Astrocyte of the spinal cord (primary cell): Measurements from ENCODE around the gene CDKL4.

ENCODE experiments used
- DNase-seq: peaks from one replicate; pipeline ENCODE4 v3.0.0; 2011; ENCODE audit warnings: low read depth, low spot score
- H3K4me3 ChIP-seq: 2 replicates; pipeline ENCODE4 v1.5.1; 2011; ENCODE audit warnings: low read depth, mild to moderate bottlenecking, low read length, moderate library complexity
- in situ Hi-C: cut with HindIII; loops from 2 replicates; pipeline ENCODE4 v1.10.0; 2017; ENCODE audit warnings: low sequenced_read_pairs
- TF ChIP-seq, protein P1 (sequence below): IDR thresholded peaks from 2 replicates; pipeline ENCODE4 v1.5.1; 2012; ENCODE audit warnings: low read depth, mild to moderate bottlenecking, low read length, inconsistent platforms

CDKL4 gene

DNA sequence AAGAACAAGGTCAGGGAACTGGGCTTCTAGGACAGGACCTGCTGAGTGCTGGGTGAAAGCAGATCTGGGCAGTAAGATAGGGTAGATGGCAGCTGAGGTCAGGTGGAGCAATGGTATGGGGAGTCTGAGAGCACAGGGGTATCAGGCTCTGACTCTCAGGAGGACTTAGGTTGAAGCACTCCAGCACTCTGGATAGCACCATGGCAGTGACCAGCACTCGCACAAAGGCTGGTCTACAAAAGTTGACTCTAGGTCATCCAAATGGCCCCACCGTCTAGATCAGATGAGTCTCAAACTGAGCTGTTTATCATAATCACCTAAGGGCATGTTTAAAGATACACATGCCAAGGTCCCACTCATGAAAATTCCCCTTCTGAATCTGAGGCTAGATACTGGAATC lies 60.1 kb downstream of the CDKL4 start:
- no peak overlapping the region for H3K4me3 ChIP-seq
- TF ChIP-seq, protein P1, sequence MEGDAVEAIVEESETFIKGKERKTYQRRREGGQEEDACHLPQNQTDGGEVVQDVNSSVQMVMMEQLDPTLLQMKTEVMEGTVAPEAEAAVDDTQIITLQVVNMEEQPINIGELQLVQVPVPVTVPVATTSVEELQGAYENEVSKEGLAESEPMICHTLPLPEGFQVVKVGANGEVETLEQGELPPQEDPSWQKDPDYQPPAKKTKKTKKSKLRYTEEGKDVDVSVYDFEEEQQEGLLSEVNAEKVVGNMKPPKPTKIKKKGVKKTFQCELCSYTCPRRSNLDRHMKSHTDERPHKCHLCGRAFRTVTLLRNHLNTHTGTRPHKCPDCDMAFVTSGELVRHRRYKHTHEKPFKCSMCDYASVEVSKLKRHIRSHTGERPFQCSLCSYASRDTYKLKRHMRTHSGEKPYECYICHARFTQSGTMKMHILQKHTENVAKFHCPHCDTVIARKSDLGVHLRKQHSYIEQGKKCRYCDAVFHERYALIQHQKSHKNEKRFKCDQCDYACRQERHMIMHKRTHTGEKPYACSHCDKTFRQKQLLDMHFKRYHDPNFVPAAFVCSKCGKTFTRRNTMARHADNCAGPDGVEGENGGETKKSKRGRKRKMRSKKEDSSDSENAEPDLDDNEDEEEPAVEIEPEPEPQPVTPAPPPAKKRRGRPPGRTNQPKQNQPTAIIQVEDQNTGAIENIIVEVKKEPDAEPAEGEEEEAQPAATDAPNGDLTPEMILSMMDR = no peak
- DNase-seq = no peak
- in situ Hi-C loops = no loop called here

DNA sequence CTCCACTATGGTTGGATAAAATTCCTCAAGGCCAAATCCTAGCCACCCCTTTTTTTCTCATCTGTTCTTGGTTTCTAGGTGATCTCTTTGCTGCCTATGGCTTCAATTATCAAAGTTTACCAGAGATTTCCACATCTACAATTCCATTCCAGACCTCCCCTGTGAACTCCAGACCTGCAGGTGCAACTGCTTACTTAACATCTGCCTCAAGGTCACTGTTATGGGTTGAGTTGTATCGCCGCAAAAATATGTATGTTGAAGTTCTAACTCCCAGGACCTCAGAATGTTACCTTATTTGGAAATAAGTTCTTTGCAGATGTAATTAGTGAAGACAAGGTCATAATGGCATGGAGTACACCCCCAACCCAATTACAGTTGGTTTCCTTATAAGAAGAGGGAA lies 62.5 kb downstream of the CDKL4 start:
- no peak overlapping the region for H3K4me3 ChIP-seq
- TF ChIP-seq, protein P1 = no peak
- DNase-seq = no peak
- in situ Hi-C loops = no loop called here

DNA sequence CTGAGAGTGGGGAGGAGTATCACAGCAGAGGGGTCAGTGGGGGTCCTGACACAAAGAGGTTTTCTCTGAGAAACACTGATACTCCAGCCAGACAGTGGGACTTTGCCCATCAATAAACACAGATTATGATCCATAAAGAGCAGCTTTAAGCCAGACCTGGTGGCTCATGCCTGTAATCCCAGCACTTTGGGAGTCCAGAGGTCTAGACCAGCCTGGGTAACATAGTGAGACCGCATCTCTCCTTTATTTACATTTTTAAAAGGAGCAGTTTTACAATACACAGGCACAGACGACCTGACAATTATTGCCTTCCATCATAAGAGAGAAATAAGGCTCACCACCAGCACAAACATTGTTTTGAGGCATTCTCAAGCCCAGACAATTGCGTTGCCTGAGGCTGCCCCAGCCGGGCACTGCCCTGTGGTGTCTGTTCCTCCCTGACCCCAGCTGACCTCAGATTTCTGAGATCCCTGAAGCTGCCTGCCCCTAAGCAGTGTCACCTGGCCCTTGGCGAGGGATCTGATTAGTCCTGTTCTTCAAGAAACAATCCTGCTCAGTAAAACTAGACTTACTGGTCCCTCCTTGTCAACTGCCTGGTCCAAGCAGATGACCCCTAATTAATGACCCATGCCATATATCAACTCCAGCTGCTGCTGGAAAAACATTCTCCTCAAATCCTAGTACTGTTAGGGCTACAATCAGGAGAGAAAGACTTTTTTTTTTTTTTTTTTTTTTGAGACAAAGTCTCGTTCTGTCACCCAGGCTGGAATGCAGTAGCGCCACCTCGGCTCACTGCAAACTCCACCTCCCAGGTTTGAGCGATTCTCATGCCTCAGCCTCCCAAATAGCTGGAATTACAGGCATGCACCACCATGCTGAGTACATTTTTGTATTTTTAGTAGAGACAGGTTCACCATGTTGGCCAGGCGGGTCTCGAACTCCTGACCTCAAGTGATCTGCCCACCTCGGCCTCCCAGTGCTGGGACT lies 63.5 kb downstream of the CDKL4 start:
- in situ Hi-C loops = no loop called here
- no peak for DNase-seq
- TF ChIP-seq, protein P1 = no peak
- H3K4me3 ChIP-seq = no peak overlapping the region

DNA sequence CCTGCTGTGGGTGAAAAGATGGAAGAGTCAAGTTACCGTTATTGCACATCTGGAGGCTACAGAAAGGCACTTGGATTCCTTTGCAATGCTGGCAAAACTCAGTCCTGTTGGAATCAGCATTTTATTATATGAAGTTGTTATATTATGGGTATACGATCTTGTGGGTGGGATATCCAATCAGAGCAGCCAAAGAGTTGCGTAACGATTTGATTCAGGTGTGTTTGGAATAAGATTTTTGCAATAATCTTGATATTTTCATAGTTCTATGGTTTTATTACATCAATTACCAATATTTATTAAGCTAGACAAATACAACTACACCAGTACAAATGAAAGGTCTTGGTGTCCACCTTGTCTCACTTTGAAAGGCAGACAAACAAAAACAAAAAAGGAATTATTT lies 65.0 kb downstream of the CDKL4 start:
- TF ChIP-seq, protein P1 = no peak
- in situ Hi-C loops = no loop called here
- no peak overlapping the region for H3K4me3 ChIP-seq
- no peak for DNase-seq

DNA sequence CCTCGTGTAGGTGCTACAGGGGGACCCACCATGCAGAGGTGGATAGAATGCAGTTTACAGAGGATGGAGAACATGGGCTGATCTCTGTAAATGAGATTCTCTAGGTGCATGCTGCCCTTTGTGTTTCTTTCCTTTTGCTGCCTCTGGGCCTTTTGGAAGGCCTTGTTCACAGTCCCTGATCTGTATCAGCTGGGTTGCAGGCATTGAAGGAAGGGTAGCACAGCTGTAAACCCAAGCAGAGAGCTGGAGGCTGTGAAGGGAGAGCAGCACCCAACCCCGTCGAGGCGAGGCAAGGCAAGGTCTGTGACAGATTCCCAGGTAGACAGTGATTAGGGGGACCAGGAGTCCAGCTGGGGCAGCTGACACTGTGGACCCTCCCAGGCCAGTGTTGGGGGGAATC lies 66.8 kb downstream of the CDKL4 start:
- TF ChIP-seq, protein P1 = no peak
- H3K4me3 ChIP-seq = no peak overlapping the region
- in situ Hi-C loops = no loop called here
- DNase-seq = no peak

DNA sequence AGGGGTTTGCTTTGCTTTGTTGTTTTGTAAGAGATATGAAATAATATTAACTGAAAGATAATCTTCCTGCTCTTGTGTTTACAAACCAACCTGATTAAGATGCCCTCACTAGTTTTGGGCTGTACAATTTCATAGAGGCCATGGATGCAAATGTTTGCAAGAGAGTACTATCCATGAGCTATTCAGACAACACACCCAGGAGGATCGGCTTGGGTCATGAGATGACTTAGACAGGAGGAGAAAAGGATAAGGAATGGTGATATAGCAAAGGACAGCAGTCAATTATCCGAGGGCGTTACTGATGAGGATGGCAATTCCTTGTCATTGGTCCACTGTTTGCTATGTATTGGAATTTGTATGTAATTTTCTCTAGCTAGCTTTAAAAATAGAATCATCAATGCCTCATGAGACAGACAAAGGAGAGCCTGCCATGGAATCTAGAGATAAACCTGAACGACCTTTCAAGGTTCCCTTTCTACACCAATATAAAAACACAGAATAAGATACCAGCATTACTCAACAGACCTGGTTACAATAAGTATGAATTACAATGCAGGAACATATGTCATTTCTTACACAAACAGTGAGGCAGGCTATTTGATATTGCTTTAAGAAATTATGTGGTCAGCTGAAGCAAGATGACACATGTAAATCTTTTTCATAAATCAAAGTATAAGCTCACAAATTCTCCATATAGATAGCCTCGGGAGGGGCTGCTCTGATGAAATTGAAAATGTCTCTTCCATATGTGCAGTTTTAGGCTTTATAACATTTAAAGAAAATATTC lies 68.6 kb downstream of the CDKL4 start:
- TF ChIP-seq, protein P1 = no peak
- no peak for DNase-seq
- in situ Hi-C loops = no loop called here
- no peak overlapping the region for H3K4me3 ChIP-seq
